ENCODE results near the gene OR10G3.
"Not testable (repeated sequence)": the region's sequence is repeated elsewhere in the genome, so short reads cannot be mapped to it uniquely, and the experiment has no call there.

OR10G3 gene

DNA sequence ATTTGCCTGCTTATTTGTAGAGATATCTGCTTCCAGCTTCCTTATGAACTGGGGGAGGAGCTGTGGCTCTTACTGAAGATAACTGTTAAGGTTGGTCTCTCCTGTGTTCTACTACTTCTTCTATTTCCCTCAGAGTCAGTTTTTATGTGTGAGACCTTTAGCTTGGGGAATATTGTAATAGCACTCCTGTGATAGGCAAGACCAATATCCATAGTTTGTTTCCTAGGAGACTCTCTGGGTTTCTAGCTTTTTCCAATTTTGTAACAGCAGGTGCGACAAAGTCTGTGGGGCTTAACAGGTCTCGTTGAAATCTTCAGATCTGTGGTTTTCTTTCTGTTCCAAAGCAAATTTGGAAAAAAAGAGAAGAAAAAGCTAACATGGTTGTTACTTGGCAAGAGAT lies at the start of gene OR10G3:
TSS of gene OR10G3 (minus strand) at position 101 of the 400 bp plus-strand sequence. CDS start 9,332 bp downstream, outside the sequence.
- TF ChIP-seq ZFX (IDR thresholded peaks at IDR 0.05; ENCODE audit: borderline replicate concordance) (no peak), CTCF (IDR thresholded peaks at IDR 0.05) (no peak)
- no peak within 1 kb of the TSS for H3K27ac ChIP-seq

DNA sequence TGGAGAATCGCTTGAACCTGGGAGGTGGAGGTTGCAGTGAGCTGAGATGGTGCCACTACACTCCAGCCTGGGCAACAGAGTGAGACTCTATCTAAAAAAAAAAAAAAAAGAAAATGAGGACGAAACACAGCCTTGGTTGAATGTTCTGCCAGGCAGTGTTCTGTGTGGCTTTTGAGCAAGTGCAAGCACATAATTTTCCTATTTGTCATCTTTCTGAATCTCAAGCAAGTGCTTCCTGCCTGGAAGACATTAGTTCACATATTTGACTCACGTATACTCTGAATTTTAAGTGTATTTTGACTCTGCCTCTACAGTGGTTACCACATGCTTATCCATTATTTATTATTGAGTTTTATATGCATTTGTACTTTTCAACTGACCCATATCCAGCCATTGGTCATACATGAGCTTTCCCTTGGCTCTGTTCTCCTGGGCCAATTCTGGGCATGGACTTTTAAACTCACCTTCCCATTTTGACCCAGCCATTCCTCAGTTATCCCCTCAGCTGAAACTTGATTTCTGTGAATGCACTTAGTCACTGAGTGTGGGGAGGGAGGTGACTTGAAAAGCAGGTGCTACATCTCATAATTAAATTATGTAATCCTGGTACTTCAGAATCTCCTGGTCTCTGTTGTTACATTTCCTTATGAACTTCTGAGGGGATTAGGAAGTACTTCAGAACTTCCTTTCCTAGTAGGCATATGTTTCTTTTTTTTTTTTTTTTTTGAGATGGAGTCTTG lies 46.8 kb upstream of the OR10G3 start:
- H3K27ac ChIP-seq: no peak overlapping the region
- TF ChIP-seq CTCF (IDR thresholded peaks at IDR 0.05): no peak
- no peak for TF ChIP-seq ZFX (IDR thresholded peaks at IDR 0.05; ENCODE audit: borderline replicate concordance)

DNA sequence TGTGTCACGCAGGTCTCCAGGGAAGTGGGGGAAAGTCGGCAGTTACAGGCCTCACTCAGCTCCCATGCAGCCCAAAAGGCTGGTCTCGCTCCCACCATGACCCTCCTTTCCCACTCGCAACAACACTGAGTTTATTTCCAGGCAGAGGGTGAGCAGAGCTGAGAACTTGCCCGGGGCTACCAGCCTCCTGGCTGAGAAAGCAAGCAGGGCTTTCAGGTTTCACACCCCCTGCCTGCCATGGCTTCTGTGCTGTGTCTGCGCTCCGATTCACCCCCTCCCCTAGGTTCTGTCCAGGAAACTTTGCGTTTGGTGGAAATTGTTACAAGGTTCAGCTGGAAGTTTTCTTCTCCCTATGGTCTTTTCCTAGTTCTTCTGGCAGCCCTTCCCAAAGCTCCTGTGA lies 37.7 kb upstream of the OR10G3 start:
- H3K27ac ChIP-seq: no peak overlapping the region
- TF ChIP-seq CTCF (IDR thresholded peaks at IDR 0.05): no peak
- no peak for TF ChIP-seq ZFX (IDR thresholded peaks at IDR 0.05; ENCODE audit: borderline replicate concordance)

DNA sequence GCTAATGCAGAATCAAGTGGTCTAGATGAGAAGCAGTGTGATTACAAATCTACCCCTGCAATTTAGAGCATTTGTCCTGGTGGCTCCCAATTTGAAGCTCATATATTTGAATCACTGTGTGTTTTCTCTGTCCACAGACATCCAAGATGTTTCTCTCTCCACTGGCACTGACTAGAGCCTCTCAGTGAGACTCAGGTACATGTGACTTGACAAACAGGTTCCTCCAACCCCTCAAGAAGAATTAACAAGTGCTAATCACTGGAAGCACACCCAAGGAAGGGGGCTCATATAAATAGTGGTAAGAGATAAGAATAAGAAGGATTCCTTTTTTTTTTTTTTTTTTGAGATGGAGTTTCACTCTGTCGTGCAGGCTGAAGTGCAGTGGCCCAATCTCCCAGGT lies 34.4 kb upstream of the OR10G3 start:
- TF ChIP-seq CTCF (IDR thresholded peaks at IDR 0.05): no peak
- TF ChIP-seq ZFX (IDR thresholded peaks at IDR 0.05; ENCODE audit: borderline replicate concordance): no peak
- no peak overlapping the region for H3K27ac ChIP-seq

DNA sequence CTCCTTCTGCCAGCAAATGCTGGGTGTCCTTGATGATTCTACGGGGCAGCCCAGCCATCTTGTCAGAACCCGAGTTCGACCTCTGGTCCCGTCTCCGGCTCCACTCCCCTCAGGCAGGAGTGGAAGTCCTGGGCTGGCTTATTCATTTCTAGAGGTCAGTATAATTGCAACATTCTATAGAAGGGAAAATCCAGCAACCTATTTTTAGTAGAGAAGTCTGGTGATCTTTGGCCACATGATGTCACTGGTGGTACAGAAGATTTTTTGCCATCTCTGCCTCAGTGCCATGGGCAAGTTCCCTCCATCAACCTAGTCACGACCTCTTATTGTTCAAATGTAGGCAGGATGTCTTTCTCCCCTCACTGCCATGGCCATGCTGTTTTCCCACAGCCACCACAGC lies 32.4 kb upstream of the OR10G3 start:
- TF ChIP-seq ZFX (IDR thresholded peaks at IDR 0.05; ENCODE audit: borderline replicate concordance): no peak
- no peak for TF ChIP-seq CTCF (IDR thresholded peaks at IDR 0.05)
- H3K27ac ChIP-seq: no peak overlapping the region

DNA sequence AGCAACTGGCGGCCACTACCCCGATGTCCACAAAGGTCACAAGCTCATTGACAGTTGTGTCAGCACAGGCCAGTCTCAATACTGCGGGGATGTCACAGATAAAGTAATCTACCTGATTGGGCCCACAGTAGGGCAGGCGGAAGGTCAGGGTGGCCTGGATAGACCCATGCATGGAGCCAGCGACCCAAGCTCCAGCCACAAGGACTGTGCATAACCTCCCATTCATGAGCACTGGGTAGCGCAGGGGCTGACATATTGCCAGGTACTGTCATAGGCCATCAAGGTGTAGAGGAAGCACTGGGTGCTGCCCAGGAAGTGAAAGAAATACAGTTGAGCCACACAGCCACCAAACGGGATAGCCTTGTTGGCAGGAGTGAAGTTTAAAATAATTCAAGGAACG lies 22.3 kb upstream of the OR10G3 start:
- H3K27ac ChIP-seq: not testable (repeated sequence)

- no peak for TF ChIP-seq ZFX (IDR thresholded peaks at IDR 0.05; ENCODE audit: borderline replicate concordance)
- TF ChIP-seq CTCF (IDR thresholded peaks at IDR 0.05): no peak
- no peak overlapping the region for H3K27ac ChIP-seq
Measured at GRCh38 chr14:21589317-21589716, 9.4 kb upstream of the OR10G3 start.

DNA sequence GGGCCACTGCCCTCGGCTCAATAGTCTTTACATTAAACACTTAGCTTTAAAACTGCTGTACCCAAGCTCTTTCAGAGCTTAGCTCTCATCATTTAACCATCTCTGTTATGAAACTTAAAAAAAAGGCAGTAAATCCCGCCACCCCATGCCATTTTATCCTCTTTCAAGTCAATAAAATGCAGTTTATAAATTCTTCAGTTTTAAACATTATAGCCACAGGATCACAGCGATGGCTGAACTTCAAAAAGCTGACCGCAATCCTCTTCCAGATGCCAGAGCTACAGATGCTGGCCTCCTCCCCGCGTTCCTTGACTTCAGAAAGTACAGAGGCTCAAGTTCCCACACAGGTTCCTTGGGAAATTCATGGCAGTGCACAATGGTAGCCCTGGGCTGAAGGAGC lies 4.2 kb downstream of the OR10G3 start:
- no peak overlapping the region for H3K27ac ChIP-seq
- no peak for TF ChIP-seq ZFX (IDR thresholded peaks at IDR 0.05; ENCODE audit: borderline replicate concordance)
- no peak for TF ChIP-seq CTCF (IDR thresholded peaks at IDR 0.05)

Data from 22Rv1 (cell line).